WTC11 (cell line): Measurements from ENCODE around the gene PHF12. TPM values are rescaled to one million over a fixed set of nuclear protein-coding genes. Genes with fewer than 3 reads are reported as not detected.

Source experiments
- ATAC-seq: fragments of 200-7000 bp; cut with Tn5 transposase; 2 replicates; pipeline ENCODE4 v1.10.0; 2021; ENCODE audit warnings: mild to moderate bottlenecking, moderate library complexity
- CTCF ChIA-PET: fragments of 300-600 bp; sonication (Branson Sonifier 250); formaldehyde crosslinking; loops from one replicate; lab custom pipeline; 2021; ENCODE audit warnings: antibody characterized with exemption; lab: Charles Lee
- POLR2A ChIA-PET: fragments of 350-600 bp; sonication (Branson Sonifier 250); formaldehyde crosslinking; loops from one replicate; lab custom pipeline; 2021; ENCODE audit warnings: antibody characterized with exemption; lab: Charles Lee
- DNase-seq: peaks from one replicate; pipeline ENCODE4 v3.0.0; 2021; ENCODE audit warnings: low spot score
- H3K27ac Mint-ChIP-seq: 2 replicates; pipeline ENCODE4 v1.8.0; 2021; ENCODE audit warnings: mixed read lengths
- H3K27me3 Mint-ChIP-seq: 2 replicates; pipeline ENCODE4 v1.8.0; 2021; ENCODE audit warnings: low read depth, mild to moderate bottlenecking, moderate library complexity, mixed read lengths
- H3K36me3 Mint-ChIP-seq: 2 replicates; pipeline ENCODE4 v1.8.0; 2021; ENCODE audit warnings: mixed read lengths
- H3K4me1 Mint-ChIP-seq: 2 replicates; pipeline ENCODE4 v1.8.0; 2022; ENCODE audit warnings: mixed read lengths
- H3K4me3 Mint-ChIP-seq: 2 replicates; pipeline ENCODE4 v1.8.0; 2021; ENCODE audit warnings: mild to moderate bottlenecking, moderate library complexity, mixed read lengths
- H3K9me3 Mint-ChIP-seq: 2 replicates; pipeline ENCODE4 v1.8.0; 2021; ENCODE audit warnings: mixed read lengths
- ATF1 ChIP-seq: sonication (generic); formaldehyde crosslinking; IDR thresholded peaks from 2 replicates; pipeline ENCODE4 v1.8.1; 2023; ENCODE audit warnings: mild to moderate bottlenecking, moderate library complexity, missing genetic modification reagents
- CBFB ChIP-seq: sonication (generic); formaldehyde crosslinking; IDR thresholded peaks from 2 replicates; pipeline ENCODE4 v1.8.1; 2022; ENCODE audit warnings: mild to moderate bottlenecking, low read depth, missing genetic modification reagents
- JAZF1 ChIP-seq: fragments of 250-450 bp; sonication (Bioruptor Pico); IDR thresholded peaks from 2 replicates; pipeline ENCODE4 v1.9.0; 2021; ENCODE audit warnings: moderate library complexity, mild to moderate bottlenecking, inconsistent platforms
- JUN ChIP-seq: sonication (generic); formaldehyde crosslinking; IDR thresholded peaks from 2 replicates; pipeline ENCODE4 v1.8.0; 2023; ENCODE audit warnings: mild to moderate bottlenecking, missing genetic modification reagents
- KAT7 ChIP-seq: sonication (generic); formaldehyde crosslinking; IDR thresholded peaks from 2 replicates; pipeline ENCODE4 v1.8.1; 2023; ENCODE audit warnings: missing genetic modification reagents, mild to moderate bottlenecking, borderline replicate concordance
- RORB ChIP-seq: fragments of 250-450 bp; sonication (Bioruptor Pico); IDR thresholded peaks from 2 replicates; pipeline ENCODE4 v1.9.0; 2021; ENCODE audit warnings: mild to moderate bottlenecking
- TCF7 ChIP-seq: sonication (generic); formaldehyde crosslinking; IDR thresholded peaks from 2 replicates; pipeline ENCODE4 v1.8.0; 2022; ENCODE audit warnings: mild to moderate bottlenecking, low read depth, missing genetic modification reagents, moderate library complexity
- ZBTB21 ChIP-seq: sonication (generic); formaldehyde crosslinking; IDR thresholded peaks from 2 replicates; pipeline ENCODE4 v1.8.1; 2023; ENCODE audit warnings: mild to moderate bottlenecking, missing genetic modification reagents, borderline replicate concordance
- ZNF396 ChIP-seq: fragments of 250-450 bp; sonication (Bioruptor Pico); IDR thresholded peaks from 2 replicates; pipeline ENCODE4 v1.8.0; 2021; ENCODE audit warnings: mild to moderate bottlenecking, moderate library complexity, borderline replicate concordance
- total RNA-seq: library from RNA; stranded (reverse); gene quantifications from 3 replicates; pipeline ENCODE4 v1.2.3, GENCODE V29; 2021
- TF ChIP-seq, protein P1 (sequence below): fragments of 250-450 bp; sonication (Bioruptor Pico); IDR thresholded peaks from 2 replicates; pipeline ENCODE4 v1.9.0; 2021; ENCODE audit warnings: mild to moderate bottlenecking, borderline replicate concordance
- TF ChIP-seq, protein P2 (sequence below): sonication (generic); formaldehyde crosslinking; IDR thresholded peaks from 2 replicates; pipeline ENCODE4 v1.8.0; 2022; ENCODE audit warnings: missing genetic modification reagents
- TF ChIP-seq, protein P3 (sequence below): sonication (generic); formaldehyde crosslinking; IDR thresholded peaks from 2 replicates; pipeline ENCODE4 v1.8.0; 2022; ENCODE audit warnings: mild to moderate bottlenecking, missing genetic modification reagents
- TF ChIP-seq, protein P4 (sequence below): sonication (generic); formaldehyde crosslinking; IDR thresholded peaks from 2 replicates; pipeline ENCODE4 v1.8.0; 2022; ENCODE audit warnings: mild to moderate bottlenecking, missing genetic modification reagents
- TF ChIP-seq, protein P5 (sequence below): sonication (generic); formaldehyde crosslinking; IDR thresholded peaks from 2 replicates; pipeline ENCODE4 v1.8.1; 2023; ENCODE audit warnings: mild to moderate bottlenecking, moderate library complexity, missing genetic modification reagents

PHF12 gene
- total RNA-seq, 1 experiment from 2014 or later, result 69.8 TPM

DNA sequence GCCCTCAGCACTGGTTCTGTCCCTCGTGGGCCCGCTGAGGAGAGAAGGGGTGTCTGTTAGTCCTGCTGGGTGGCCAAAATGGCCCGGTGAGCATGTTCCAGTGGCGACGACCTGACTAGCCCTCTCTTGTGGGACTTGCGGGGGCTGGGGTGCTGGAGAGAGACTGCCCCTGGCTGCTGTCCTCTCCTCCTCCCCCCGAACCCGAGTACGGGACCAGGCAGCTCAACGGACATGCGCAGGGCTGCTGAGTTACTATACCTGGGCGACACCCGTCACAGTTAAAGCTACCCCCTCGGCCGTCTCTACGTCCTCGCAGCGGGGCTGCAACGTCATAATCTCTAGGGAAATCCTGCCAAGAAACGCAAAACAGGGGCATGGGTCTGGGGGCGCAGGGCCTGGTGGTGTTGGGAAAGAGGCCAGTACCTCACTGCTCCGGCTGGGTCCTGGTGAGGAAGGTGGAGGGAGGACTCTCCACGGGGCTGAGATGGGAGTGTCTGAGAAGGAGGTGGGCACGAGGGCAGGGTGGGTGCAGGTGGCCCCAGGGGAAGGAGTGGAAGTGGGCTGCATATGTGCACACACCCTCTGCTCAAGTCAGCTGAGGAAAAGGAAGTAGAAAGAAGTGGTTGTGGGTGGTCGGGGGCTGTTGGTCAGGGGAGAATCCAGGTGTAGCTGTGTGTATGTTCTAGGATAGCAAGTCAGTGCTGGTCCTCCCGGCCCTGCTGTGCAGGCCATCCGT lies 67.2 kb downstream of the PHF12 start (continued):
- TF ChIP-seq, protein P1, sequence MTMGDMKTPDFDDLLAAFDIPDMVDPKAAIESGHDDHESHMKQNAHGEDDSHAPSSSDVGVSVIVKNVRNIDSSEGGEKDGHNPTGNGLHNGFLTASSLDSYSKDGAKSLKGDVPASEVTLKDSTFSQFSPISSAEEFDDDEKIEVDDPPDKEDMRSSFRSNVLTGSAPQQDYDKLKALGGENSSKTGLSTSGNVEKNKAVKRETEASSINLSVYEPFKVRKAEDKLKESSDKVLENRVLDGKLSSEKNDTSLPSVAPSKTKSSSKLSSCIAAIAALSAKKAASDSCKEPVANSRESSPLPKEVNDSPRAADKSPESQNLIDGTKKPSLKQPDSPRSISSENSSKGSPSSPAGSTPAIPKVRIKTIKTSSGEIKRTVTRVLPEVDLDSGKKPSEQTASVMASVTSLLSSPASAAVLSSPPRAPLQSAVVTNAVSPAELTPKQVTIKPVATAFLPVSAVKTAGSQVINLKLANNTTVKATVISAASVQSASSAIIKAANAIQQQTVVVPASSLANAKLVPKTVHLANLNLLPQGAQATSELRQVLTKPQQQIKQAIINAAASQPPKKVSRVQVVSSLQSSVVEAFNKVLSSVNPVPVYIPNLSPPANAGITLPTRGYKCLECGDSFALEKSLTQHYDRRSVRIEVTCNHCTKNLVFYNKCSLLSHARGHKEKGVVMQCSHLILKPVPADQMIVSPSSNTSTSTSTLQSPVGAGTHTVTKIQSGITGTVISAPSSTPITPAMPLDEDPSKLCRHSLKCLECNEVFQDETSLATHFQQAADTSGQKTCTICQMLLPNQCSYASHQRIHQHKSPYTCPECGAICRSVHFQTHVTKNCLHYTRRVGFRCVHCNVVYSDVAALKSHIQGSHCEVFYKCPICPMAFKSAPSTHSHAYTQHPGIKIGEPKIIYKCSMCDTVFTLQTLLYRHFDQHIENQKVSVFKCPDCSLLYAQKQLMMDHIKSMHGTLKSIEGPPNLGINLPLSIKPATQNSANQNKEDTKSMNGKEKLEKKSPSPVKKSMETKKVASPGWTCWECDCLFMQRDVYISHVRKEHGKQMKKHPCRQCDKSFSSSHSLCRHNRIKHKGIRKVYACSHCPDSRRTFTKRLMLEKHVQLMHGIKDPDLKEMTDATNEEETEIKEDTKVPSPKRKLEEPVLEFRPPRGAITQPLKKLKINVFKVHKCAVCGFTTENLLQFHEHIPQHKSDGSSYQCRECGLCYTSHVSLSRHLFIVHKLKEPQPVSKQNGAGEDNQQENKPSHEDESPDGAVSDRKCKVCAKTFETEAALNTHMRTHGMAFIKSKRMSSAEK, result no peak

DNA sequence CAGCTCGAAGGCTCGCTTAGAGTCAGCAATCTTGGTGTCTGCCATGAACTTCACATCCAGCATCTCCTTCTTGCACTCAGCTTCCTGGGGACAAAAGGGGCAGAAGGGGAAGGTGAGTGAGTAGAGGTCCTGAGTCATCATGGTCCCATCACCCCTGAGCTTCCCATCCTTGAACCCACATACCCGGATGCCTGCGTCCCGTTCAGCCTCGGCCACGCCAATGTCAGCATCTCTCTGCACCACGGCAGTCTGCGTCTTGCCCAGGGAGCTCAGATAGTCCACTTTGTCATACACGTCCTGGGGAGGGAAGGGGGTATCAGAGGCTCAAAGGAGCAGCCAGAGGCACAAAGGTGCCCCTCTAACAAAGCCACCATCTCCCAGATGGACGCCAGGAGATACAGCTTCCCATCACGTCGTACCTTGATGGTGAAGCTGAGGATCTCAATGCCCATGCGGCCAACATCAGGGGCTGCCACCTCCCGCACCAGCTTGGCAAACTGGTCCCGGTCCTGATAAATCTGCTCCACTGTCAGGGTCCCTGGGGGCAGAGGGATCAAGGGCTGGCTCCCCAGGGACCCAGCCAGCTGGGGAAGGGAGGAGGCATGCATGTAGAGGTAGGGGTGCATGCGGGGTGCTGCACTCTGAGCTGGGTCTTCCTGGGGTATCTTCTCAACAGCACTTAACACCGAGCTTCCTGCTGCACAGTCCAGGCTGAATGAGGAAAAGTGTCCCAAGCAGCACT lies 69.0 kb downstream of the PHF12 start:
- H3K9me3 Mint-ChIP-seq, result peaks cover 2% of the 10 kb centered on the region
- no peak for DNase-seq
- H3K4me1 Mint-ChIP-seq, result peaks cover 12% of the 10 kb centered on the region
- H3K27me3 Mint-ChIP-seq, result no peaks in the 10 kb centered on the region; the same call in 1 of the 2 replicates
- POLR2A ChIA-PET, result interaction anchor here (0.9 to 1.2 kb wide), 2 partner anchors 22 to 156 kb away, joined by 3 read pairs; no protein-coding TSS in a partner anchor
- peaks cover 34% of the 10 kb centered on the region for H3K36me3 Mint-ChIP-seq
- no peak for ATAC-seq
- CTCF ChIA-PET, result interaction anchor here (0.6 to 1.9 kb wide), 6 partner anchors 14 to 155 kb away, joined by 3 to 12 read pairs (median 4); partner anchors contain the start of gene TLCD1
- no peak overlapping the region for H3K4me3 Mint-ChIP-seq
- H3K27ac Mint-ChIP-seq, result no peak overlapping the region
- TF ChIP-seq, protein P2, sequence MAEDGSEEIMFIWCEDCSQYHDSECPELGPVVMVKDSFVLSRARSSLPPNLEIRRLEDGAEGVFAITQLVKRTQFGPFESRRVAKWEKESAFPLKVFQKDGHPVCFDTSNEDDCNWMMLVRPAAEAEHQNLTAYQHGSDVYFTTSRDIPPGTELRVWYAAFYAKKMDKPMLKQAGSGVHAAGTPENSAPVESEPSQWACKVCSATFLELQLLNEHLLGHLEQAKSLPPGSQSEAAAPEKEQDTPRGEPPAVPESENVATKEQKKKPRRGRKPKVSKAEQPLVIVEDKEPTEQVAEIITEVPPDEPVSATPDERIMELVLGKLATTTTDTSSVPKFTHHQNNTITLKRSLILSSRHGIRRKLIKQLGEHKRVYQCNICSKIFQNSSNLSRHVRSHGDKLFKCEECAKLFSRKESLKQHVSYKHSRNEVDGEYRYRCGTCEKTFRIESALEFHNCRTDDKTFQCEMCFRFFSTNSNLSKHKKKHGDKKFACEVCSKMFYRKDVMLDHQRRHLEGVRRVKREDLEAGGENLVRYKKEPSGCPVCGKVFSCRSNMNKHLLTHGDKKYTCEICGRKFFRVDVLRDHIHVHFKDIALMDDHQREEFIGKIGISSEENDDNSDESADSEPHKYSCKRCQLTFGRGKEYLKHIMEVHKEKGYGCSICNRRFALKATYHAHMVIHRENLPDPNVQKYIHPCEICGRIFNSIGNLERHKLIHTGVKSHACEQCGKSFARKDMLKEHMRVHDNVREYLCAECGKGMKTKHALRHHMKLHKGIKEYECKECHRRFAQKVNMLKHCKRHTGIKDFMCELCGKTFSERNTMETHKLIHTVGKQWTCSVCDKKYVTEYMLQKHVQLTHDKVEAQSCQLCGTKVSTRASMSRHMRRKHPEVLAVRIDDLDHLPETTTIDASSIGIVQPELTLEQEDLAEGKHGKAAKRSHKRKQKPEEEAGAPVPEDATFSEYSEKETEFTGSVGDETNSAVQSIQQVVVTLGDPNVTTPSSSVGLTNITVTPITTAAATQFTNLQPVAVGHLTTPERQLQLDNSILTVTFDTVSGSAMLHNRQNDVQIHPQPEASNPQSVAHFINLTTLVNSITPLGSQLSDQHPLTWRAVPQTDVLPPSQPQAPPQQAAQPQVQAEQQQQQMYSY (CRISPR knock-in tag), result no peak
- no peak for TF ChIP-seq JUN (CRISPR knock-in tag)
- TF ChIP-seq, protein P3, sequence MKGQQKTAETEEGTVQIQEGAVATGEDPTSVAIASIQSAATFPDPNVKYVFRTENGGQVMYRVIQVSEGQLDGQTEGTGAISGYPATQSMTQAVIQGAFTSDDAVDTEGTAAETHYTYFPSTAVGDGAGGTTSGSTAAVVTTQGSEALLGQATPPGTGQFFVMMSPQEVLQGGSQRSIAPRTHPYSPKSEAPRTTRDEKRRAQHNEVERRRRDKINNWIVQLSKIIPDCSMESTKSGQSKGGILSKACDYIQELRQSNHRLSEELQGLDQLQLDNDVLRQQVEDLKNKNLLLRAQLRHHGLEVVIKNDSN (CRISPR knock-in tag), result no peak
- no peak for TF ChIP-seq ZNF396 (CRISPR knock-in tag)
- TF ChIP-seq, protein P4, sequence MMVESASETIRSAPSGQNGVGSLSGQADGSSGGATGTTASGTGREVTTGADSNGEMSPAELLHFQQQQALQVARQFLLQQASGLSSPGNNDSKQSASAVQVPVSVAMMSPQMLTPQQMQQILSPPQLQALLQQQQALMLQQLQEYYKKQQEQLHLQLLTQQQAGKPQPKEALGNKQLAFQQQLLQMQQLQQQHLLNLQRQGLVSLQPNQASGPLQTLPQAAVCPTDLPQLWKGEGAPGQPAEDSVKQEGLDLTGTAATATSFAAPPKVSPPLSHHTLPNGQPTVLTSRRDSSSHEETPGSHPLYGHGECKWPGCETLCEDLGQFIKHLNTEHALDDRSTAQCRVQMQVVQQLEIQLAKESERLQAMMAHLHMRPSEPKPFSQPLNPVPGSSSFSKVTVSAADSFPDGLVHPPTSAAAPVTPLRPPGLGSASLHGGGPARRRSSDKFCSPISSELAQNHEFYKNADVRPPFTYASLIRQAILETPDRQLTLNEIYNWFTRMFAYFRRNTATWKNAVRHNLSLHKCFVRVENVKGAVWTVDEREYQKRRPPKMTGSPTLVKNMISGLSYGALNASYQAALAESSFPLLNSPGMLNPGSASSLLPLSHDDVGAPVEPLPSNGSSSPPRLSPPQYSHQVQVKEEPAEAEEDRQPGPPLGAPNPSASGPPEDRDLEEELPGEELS (CRISPR knock-in tag), result no peak
- TF ChIP-seq, protein P1, result no peak
- TF ChIP-seq, protein P5, sequence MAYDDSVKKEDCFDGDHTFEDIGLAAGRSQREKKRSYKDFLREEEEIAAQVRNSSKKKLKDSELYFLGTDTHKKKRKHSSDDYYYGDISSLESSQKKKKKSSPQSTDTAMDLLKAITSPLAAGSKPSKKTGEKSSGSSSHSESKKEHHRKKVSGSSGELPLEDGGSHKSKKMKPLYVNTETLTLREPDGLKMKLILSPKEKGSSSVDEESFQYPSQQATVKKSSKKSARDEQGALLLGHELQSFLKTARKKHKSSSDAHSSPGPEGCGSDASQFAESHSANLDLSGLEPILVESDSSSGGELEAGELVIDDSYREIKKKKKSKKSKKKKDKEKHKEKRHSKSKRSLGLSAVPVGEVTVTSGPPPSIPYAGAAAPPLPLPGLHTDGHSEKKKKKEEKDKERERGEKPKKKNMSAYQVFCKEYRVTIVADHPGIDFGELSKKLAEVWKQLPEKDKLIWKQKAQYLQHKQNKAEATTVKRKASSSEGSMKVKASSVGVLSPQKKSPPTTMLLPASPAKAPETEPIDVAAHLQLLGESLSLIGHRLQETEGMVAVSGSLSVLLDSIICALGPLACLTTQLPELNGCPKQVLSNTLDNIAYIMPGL (CRISPR knock-in tag), result no peak
- no peak for TF ChIP-seq ATF1 (CRISPR knock-in tag)
- no peak for TF ChIP-seq CBFB (CRISPR knock-in tag)
- no peak for TF ChIP-seq KAT7 (CRISPR knock-in tag)
- no peak for TF ChIP-seq TCF7 (CRISPR knock-in tag)
- TF ChIP-seq JAZF1 (CRISPR knock-in tag), result no peak
- TF ChIP-seq RORB, result no peak
- TF ChIP-seq ZBTB21 (CRISPR knock-in tag), result no peak
